NOMO-1 treated with dmso at 0.1 percent for 144 hours (cell line): ENCODE measurements around the gene TWSG1.
"Not testable (repeated sequence)": the region's sequence is repeated elsewhere in the genome, so short reads cannot be mapped to it uniquely, and the experiment has no call there.

ENCODE experiments used
- DNase-seq: peaks from one replicate; lab custom pipeline; 2025; ENCODE audit not compliant: unreplicated experiment; lab: John Stamatoyannopoulos, UW

Gene TWSG1

DNA sequence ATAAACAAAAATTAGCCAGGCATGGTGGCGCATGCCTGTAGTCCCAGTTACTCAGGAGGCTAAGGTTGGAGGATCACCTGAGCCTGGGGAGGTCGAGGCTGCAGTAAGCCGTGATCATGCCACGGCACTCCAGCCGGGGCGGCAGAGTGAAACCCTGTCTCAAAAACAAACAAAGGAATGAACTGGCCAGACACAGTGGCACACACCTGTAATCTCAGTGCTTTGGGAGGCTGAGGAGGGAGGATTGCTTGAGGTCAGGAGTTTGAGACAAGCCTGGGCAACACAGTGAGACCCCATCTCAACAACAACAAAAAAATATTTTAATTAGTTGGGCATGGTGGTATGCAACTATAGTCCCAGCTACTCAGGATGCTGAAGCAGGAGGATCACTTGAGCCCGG lies 116.3 kb downstream of the TWSG1 start:
- not testable (repeated sequence) for DNase-seq
